H9 (cell line): ENCODE data around the gene DENND1C. TPM values are rescaled to one million over a fixed set of nuclear protein-coding genes. Genes with fewer than 3 reads are reported as not detected.

Experiments used
- DNase-seq: peaks from one replicate; pipeline ENCODE4 v3.0.0-alpha.2; 2017
- H2AFZ ChIP-seq: one replicate; pipeline ENCODE4 v1.6.1; 2013; ENCODE audit warnings: mild to moderate bottlenecking, low read length, control low read depth, moderate library complexity
- H2AK5ac ChIP-seq: 2 replicates; pipeline ENCODE4 v1.6.1; 2013; ENCODE audit warnings: low read length, control low read depth, mixed read lengths; ENCODE audit not compliant: insufficient read length
- H2BK120ac ChIP-seq: one replicate; pipeline ENCODE4 v1.6.1; 2013; ENCODE audit warnings: low read depth, mild to moderate bottlenecking, low read length, control low read depth, inconsistent platforms; ENCODE audit not compliant: poor library complexity, severe bottlenecking
- H2BK12ac ChIP-seq: 2 replicates; pipeline ENCODE4 v1.6.1; 2013; ENCODE audit warnings: low read length, control low read depth, mixed read lengths, low read depth; ENCODE audit not compliant: insufficient read length
- H2BK15ac ChIP-seq: 2 replicates; pipeline ENCODE4 v1.6.1; 2013; ENCODE audit warnings: low read depth, low read length, control low read depth
- H2BK20ac ChIP-seq: one replicate; pipeline ENCODE4 v1.6.1; 2013; ENCODE audit warnings: low read depth, mild to moderate bottlenecking, low read length, control low read depth, inconsistent platforms; ENCODE audit not compliant: poor library complexity, severe bottlenecking
- H2BK5ac ChIP-seq: 2 replicates; pipeline ENCODE4 v1.6.1; 2013; ENCODE audit warnings: low read length, control low read depth, mixed read lengths; ENCODE audit not compliant: insufficient read length
- H3K14ac ChIP-seq: 2 replicates; pipeline ENCODE4 v1.6.1; 2013; ENCODE audit warnings: low read length, control low read depth; ENCODE audit not compliant: insufficient read depth
- H3K18ac ChIP-seq: 2 replicates; pipeline ENCODE4 v1.6.1; 2013; ENCODE audit warnings: low read depth, mild to moderate bottlenecking, mixed read lengths, low read length, control low read depth; ENCODE audit not compliant: insufficient read length
- H3K23ac ChIP-seq: 2 replicates; pipeline ENCODE4 v1.6.1; 2013; ENCODE audit warnings: low read length, control low read depth, mixed read lengths, low read depth; ENCODE audit not compliant: insufficient read length
- H3K23me2 ChIP-seq: 2 replicates; pipeline ENCODE4 v1.6.1; 2013; ENCODE audit warnings: low read depth, mild to moderate bottlenecking, mixed read lengths, low read length, control low read depth; ENCODE audit not compliant: insufficient read length, poor library complexity, severe bottlenecking
- H3K27ac ChIP-seq: 2 replicates; pipeline ENCODE4 v1.5.1; 2013; ENCODE audit warnings: low read length, control low read depth, mixed read lengths, low read depth; ENCODE audit not compliant: insufficient read length
- H3K27me3 ChIP-seq: 2 replicates; pipeline ENCODE4 v1.6.1; 2013; ENCODE audit warnings: low read length, control low read depth, inconsistent platforms; ENCODE audit not compliant: insufficient read depth
- H3K4ac ChIP-seq: 2 replicates; pipeline ENCODE4 v1.6.1; 2013; ENCODE audit warnings: low read depth, mild to moderate bottlenecking, control low read depth, inconsistent platforms, low read length, moderate library complexity
- H3K4me1 ChIP-seq: 2 replicates; pipeline ENCODE4 v1.6.1; 2013; ENCODE audit warnings: low read length, control low read depth, inconsistent platforms; ENCODE audit not compliant: insufficient read depth
- H3K4me2 ChIP-seq: 2 replicates; pipeline ENCODE4 v1.6.1; 2013; ENCODE audit warnings: low read length, control low read depth, mixed read lengths; ENCODE audit not compliant: insufficient read length, insufficient read depth
- H3K56ac ChIP-seq: 2 replicates; pipeline ENCODE4 v1.6.1; 2013; ENCODE audit warnings: low read depth, mild to moderate bottlenecking, mixed read lengths, low read length, control low read depth; ENCODE audit not compliant: insufficient read length
- H3K79me1 ChIP-seq: 2 replicates; pipeline ENCODE4 v1.6.1; 2013; ENCODE audit warnings: low read depth, mild to moderate bottlenecking, moderate library complexity, low read length, control low read depth, inconsistent platforms; ENCODE audit not compliant: insufficient read depth, poor library complexity, severe bottlenecking
- H3K79me2 ChIP-seq: 2 replicates; pipeline ENCODE4 v1.6.1; 2013; ENCODE audit warnings: low read length, control low read depth, inconsistent platforms; ENCODE audit not compliant: insufficient read depth
- H3K9ac ChIP-seq: 2 replicates; pipeline ENCODE4 v1.6.1; 2013; ENCODE audit warnings: low read length, control low read depth, mixed read lengths; ENCODE audit not compliant: insufficient read length; ENCODE audit errors: extremely low read depth
- H3K9me3 ChIP-seq: one replicate; pipeline ENCODE4 v1.6.1; 2013; ENCODE audit warnings: low read depth, low read length, inconsistent platforms; ENCODE audit not compliant: control insufficient read depth
- H3T11ph ChIP-seq: one replicate; pipeline ENCODE4 v1.6.1; 2013; ENCODE audit warnings: mild to moderate bottlenecking, low read length, control low read depth, inconsistent platforms
- H4K20me1 ChIP-seq: one replicate; pipeline ENCODE4 v1.6.1; 2013; ENCODE audit not compliant: control insufficient read depth, insufficient read length, insufficient read depth
- H4K5ac ChIP-seq: 2 replicates; pipeline ENCODE4 v1.6.1; 2013; ENCODE audit warnings: low read depth, mild to moderate bottlenecking, mixed read lengths, low read length, control low read depth; ENCODE audit not compliant: insufficient read length
- H4K8ac ChIP-seq: replicated peaks from 2 replicates; pipeline ENCODE4 v1.6.1; 2013; ENCODE audit warnings: low read length, control low read depth, mixed read lengths, low read depth; ENCODE audit not compliant: insufficient read length
- H4K91ac ChIP-seq: 2 replicates; pipeline ENCODE4 v1.6.1; 2013; ENCODE audit warnings: low read depth, mild to moderate bottlenecking, moderate library complexity, mixed read lengths, low read length, control low read depth; ENCODE audit not compliant: insufficient read length
- H3K27ac Mint-ChIP-seq, 3 experiments: 2 replicates in 2 of 3; 3 replicates in 1 of 3; pipeline ENCODE4 v1.8.0; 2020 to 2021; ENCODE audit warnings: mixed read lengths in 3 of 3, mild to moderate bottlenecking in 1 of 3, moderate library complexity in 1 of 3
- H3K27me3 Mint-ChIP-seq: 2 replicates; pipeline ENCODE4 v1.8.0; 2021; ENCODE audit warnings: low read depth, mild to moderate bottlenecking, moderate library complexity, mixed read lengths
- H3K36me3 Mint-ChIP-seq, 3 experiments: 2 replicates in 2 of 3; 3 replicates in 1 of 3; pipeline ENCODE4 v1.8.0; 2020 to 2021; ENCODE audit warnings: low read depth in 3 of 3, mixed read lengths in 3 of 3; ENCODE audit not compliant: insufficient read depth in 1 of 3
- H3K4me1 Mint-ChIP-seq, 2 experiments: 2 replicates each; pipeline ENCODE4 v1.8.0; 2020; ENCODE audit warnings: mixed read lengths in 2 of 2
- H3K4me3 Mint-ChIP-seq, 2 experiments: 2 replicates in 1 of 2; 3 replicates in 1 of 2; pipeline ENCODE4 v1.8.0; 2020 to 2021; ENCODE audit warnings: mild to moderate bottlenecking in 2 of 2, mixed read lengths in 2 of 2, moderate library complexity in 1 of 2
- H3K9me3 Mint-ChIP-seq, 2 experiments: 2 replicates in 1 of 2; 3 replicates in 1 of 2; pipeline ENCODE4 v1.8.0; 2020; ENCODE audit warnings: mild to moderate bottlenecking in 2 of 2, mixed read lengths in 2 of 2, moderate library complexity in 1 of 2
- WGBS: extraction: QIAGEN DNeasy Blood & Tissue Kit; methylation state at CpG from one replicate; pipeline ENCODE4 v1.1.7; 2013; ENCODE audit warnings: missing lambda C conversion rate, low lambda C conversion rate, mixed read lengths; ENCODE audit not compliant: insufficient read length; ENCODE audit errors: extremely low coverage; 5-methylcytosine and 5-hydroxymethylcytosine counted together
- total RNA-seq: library from RNA; stranded (reverse); gene quantifications from 2 replicates; pipeline ENCODE4 v1.2.1, GENCODE V29; 2021
- TF ChIP-seq, protein P1 (sequence below): fragments of 200-600 bp; sonication (generic); conservative IDR thresholded peaks from 3 replicates; pipeline ENCODE4 v1.8.0; 2021; ENCODE audit warnings: antibody characterized with exemption, mild to moderate bottlenecking

Gene DENND1C
- total RNA-seq, 1 experiment from 2014 or later, result 2.4 TPM

DNA sequence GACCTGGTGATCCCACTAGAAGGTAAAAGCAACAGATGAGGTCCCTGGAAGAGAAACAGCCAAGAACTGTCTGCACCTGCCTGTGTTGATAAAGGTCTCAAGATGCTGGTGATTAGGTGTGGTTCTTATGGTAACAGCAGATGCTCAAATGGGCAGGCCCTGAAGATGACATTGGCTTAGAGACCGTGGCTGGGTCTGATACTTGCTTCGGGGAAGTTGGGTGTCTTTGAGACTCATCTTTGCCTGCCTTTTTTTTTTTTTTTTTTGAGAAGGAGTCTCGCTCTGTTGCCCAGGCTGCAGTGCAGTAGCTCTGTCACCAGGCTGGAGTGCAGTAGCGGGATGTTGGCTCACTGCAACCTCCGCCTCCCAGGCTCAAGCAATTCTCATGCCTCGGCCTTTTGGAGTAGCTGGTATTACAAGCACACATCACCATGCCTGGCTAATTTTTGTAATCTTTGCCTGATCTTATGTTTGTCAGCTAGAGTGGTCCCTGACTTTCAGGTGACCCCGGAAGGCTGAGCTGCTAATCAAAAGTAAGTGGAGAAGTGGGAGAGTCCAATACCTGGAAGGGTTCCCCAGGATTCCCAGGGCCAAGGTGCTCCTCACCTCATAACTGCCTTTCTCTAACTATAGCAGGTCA lies 29.9 kb downstream of the DENND1C start:
- Histone ChIP-seq H3K56ac (no peak overlapping the region), H4K20me1 (no peaks in the 10 kb centered on the region), H3K23ac (no peak overlapping the region), H3K27me3 (no peaks in the 10 kb centered on the region), H3K4ac (no peak overlapping the region), H3K4me2 (no peak overlapping the region), H2BK5ac (no peak overlapping the region), H2BK20ac (no peak overlapping the region), H2AFZ (no peak overlapping the region), H3K4me1 (no peaks in the 10 kb centered on the region), H3K14ac (no peak overlapping the region), H2BK15ac (no peak overlapping the region), H4K8ac (no peak overlapping the region), H3K18ac (no peak overlapping the region), H2BK12ac (no peak overlapping the region), H3K27ac (no peak overlapping the region), H3K9ac (no peak overlapping the region), H2AK5ac (no peak overlapping the region), H3K79me2 (no peaks in the 10 kb centered on the region), H2BK120ac (no peak overlapping the region), H3K79me1 (no peaks in the 10 kb centered on the region), H3K9me3 (peaks cover 8% of the 10 kb centered on the region), H3K23me2 (no peaks in the 10 kb centered on the region), H3T11ph (no peak overlapping the region), H4K91ac (no peak overlapping the region), H4K5ac (no peak overlapping the region)
- DNase-seq, result no peak
- peaks cover 6 to 7% of the 10 kb centered on the region in 2 experiments; a peak in 4 of 5 replicates for H3K9me3 Mint-ChIP-seq
- H3K36me3 Mint-ChIP-seq, result peaks cover 31 to 55% (median 48%) of the 10 kb centered on the region in 3 experiments
- no peaks in the 10 kb centered on the region for H3K27me3 Mint-ChIP-seq
- no CpG with 5 or more reads among the region's 7 CpGs for whole genome bisulfite sequencing
- no peaks in the 10 kb centered on the region for H3K4me1 Mint-ChIP-seq
- no peak overlapping the region for H3K27ac Mint-ChIP-seq
- TF ChIP-seq, protein P1, sequence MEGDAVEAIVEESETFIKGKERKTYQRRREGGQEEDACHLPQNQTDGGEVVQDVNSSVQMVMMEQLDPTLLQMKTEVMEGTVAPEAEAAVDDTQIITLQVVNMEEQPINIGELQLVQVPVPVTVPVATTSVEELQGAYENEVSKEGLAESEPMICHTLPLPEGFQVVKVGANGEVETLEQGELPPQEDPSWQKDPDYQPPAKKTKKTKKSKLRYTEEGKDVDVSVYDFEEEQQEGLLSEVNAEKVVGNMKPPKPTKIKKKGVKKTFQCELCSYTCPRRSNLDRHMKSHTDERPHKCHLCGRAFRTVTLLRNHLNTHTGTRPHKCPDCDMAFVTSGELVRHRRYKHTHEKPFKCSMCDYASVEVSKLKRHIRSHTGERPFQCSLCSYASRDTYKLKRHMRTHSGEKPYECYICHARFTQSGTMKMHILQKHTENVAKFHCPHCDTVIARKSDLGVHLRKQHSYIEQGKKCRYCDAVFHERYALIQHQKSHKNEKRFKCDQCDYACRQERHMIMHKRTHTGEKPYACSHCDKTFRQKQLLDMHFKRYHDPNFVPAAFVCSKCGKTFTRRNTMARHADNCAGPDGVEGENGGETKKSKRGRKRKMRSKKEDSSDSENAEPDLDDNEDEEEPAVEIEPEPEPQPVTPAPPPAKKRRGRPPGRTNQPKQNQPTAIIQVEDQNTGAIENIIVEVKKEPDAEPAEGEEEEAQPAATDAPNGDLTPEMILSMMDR, result no peak
- no peak overlapping the region for H3K4me3 Mint-ChIP-seq
